OCI-LY7 (cell line): Measurements from ENCODE around the gene SLC1A3.

Experiments
- CTCF ChIP-seq: fragments of 200-600 bp; sonication (generic); conservative IDR thresholded peaks from 2 replicates; pipeline ENCODE4 v1.5.1; 2014; ENCODE audit warnings: mild to moderate bottlenecking, antibody characterized with exemption, low read length, moderate library complexity, mixed read lengths
- EZH2phosphoT487 ChIP-seq: fragments of 200-600 bp; sonication (generic); IDR thresholded peaks from 2 replicates; pipeline ENCODE4 v1.6.1; 2018; ENCODE audit warnings: low read depth, borderline replicate concordance, mild to moderate bottlenecking, mixed run types, antibody characterized with exemption, low read length, moderate library complexity, mixed read lengths

- TF ChIP-seq CTCF (no peak), EZH2phosphoT487 (no peak)
These were observed 35.7 kb downstream of the SLC1A3 start for GRCh38 chr5:36642089-36642488.
